ENCODE results near the gene SESN1.

SESN1 gene

DNA sequence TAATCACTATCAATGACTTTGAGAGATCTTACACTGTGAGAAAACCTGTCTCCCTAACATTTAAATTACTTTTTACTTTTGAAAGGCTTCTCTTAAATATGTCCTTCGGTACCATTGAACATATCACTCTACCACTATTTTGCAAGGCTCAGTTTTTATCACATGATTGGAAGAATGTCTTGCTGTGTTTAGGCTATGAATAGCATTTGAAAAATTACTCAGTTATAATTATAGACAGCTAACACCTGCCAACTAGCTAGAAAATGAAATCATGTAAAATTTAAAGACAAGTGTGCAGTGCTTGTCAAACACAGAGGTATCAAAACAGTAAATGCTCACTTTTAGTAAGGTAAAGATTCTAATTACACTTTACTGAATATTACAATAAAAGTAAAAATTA, 11.0 kb downstream of the SESN1 start:
- no peak for TF ChIP-seq CTCF (IDR thresholded peaks at IDR 0.05; ENCODE audit: low read length)
- TF ChIP-seq EZH2 (optimal IDR thresholded peaks at IDR 0.05; ENCODE audit: low read depth, low read length): no peak
- TF ChIP-seq EZH2phosphoT487 (IDR thresholded peaks at IDR 0.05; ENCODE audit: low read length): no peak
- Histone ChIP-seq H3K9me2 (replicated peaks; ENCODE audit: insufficient read depth, low read length) (no peaks in the 10 kb centered on the region), H3K4me1 (ENCODE audit: low read length) (peaks cover 45% of the 10 kb centered on the region), H3K9me3 (replicated peaks; ENCODE audit: insufficient read depth, low read length) (no peaks in the 10 kb centered on the region), H2AFZ (ENCODE audit: low read length) (no peak overlapping the region), H3K4me3 (ENCODE audit: low read length) (peak overlapping the region; percentile 40), H3K9ac (ENCODE audit: low read length) (peak overlapping the region; percentile 41; the same call in 1 of the 2 replicates), H3K79me2 (ENCODE audit: low read length) (peaks cover 95% of the 10 kb centered on the region), H3K4me2 (ENCODE audit: low read depth, low read length) (peak overlapping the region; percentile 73), H3K36me3 (replicated peaks; ENCODE audit: insufficient read depth, low read length) (no peaks in the 10 kb centered on the region), H4K20me1 (ENCODE audit: insufficient read depth, low read length) (no peaks in the 10 kb centered on the region), H3K27ac (ENCODE audit: low read length) (peak overlapping the region; percentile 80), H3F3A (ENCODE audit: insufficient read depth, low read length) (peaks cover 18% of the 10 kb centered on the region), H3K27me3 (replicated peaks; ENCODE audit: insufficient read depth, low read length) (no peaks in the 10 kb centered on the region)
- DNase-seq: peak; percentile 67

DNA sequence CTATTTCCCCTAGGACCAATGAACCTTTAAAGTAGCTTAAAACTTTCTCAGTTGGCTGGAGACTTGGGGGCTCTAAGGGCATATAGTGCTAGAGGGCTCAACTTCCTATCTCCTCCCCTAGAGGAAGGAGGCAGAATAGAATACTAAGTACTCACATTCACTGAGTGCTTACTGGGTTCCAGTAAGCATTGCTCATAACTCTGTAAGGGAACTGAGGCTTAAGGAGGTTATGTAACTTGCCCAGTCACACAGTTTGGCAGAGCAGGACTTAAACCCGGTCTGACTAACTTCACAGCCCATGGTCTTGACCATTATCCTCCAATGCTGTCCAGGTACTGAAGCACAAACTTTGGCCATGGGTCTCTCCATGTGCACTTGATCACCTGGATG, 12.5 kb downstream of the SESN1 start:
- Histone ChIP-seq H3K27me3 (replicated peaks; ENCODE audit: insufficient read depth, low read length) (no peaks in the 10 kb centered on the region), H3K79me2 (ENCODE audit: low read length) (peaks cover 92% of the 10 kb centered on the region), H3K27ac (ENCODE audit: low read length) (no peak overlapping the region), H3F3A (ENCODE audit: insufficient read depth, low read length) (peaks cover 8% of the 10 kb centered on the region), H3K9me3 (replicated peaks; ENCODE audit: insufficient read depth, low read length) (no peaks in the 10 kb centered on the region), H3K4me3 (ENCODE audit: low read length) (no peak overlapping the region), H3K9ac (ENCODE audit: low read length) (no peak overlapping the region), H3K9me2 (replicated peaks; ENCODE audit: insufficient read depth, low read length) (no peaks in the 10 kb centered on the region), H3K4me2 (ENCODE audit: low read depth, low read length) (no peak overlapping the region), H2AFZ (ENCODE audit: low read length) (no peak overlapping the region), H3K36me3 (replicated peaks; ENCODE audit: insufficient read depth, low read length) (no peaks in the 10 kb centered on the region), H4K20me1 (ENCODE audit: insufficient read depth, low read length) (no peaks in the 10 kb centered on the region), H3K4me1 (ENCODE audit: low read length) (peaks cover 30% of the 10 kb centered on the region)
- no peak for TF ChIP-seq CTCF (IDR thresholded peaks at IDR 0.05; ENCODE audit: low read length)
- TF ChIP-seq EZH2 (optimal IDR thresholded peaks at IDR 0.05; ENCODE audit: low read depth, low read length): no peak
- no peak for TF ChIP-seq EZH2phosphoT487 (IDR thresholded peaks at IDR 0.05; ENCODE audit: low read length)
- no peak for DNase-seq

DNA sequence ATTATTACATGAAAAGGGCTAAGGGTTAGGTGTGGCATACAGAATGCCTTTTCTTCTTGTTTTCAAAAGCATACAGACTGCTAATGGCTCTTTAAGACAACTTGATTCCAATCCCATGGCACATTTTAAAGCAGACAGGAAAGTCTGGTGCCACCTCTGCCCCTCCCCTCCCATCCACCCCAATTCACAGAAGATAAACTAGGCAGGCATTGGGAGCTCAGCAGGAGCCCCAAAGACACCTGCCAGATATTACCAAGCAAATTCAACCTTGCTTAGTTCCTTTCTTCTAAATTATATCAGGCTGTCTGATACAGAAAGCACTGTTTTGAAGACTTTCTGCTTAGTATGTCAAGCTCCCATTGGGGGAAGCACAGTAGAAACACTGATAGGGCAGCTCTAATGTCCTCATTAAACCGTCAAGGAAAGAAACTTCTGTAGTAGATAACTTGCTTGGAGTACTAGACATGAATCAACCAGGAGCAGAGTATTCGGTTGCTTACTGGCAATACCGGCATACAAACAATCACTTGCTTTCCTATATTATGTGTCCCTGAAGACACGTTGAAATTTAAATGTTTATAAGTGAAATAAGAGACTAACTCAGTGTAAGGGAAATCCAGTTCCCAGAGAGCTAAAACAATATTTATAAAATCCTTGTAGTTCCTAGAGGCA, 13.0 kb downstream of the SESN1 start:
- Histone ChIP-seq H3K4me3 (ENCODE audit: low read length) (no peak overlapping the region), H3K9me3 (replicated peaks; ENCODE audit: insufficient read depth, low read length) (no peaks in the 10 kb centered on the region), H3K36me3 (replicated peaks; ENCODE audit: insufficient read depth, low read length) (no peaks in the 10 kb centered on the region), H3F3A (ENCODE audit: insufficient read depth, low read length) (peaks cover 8% of the 10 kb centered on the region), H3K9ac (ENCODE audit: low read length) (no peak overlapping the region), H3K9me2 (replicated peaks; ENCODE audit: insufficient read depth, low read length) (no peaks in the 10 kb centered on the region), H2AFZ (ENCODE audit: low read length) (no peak overlapping the region), H3K4me2 (ENCODE audit: low read depth, low read length) (no peak overlapping the region), H3K27me3 (replicated peaks; ENCODE audit: insufficient read depth, low read length) (no peaks in the 10 kb centered on the region), H3K27ac (ENCODE audit: low read length) (no peak overlapping the region), H3K4me1 (ENCODE audit: low read length) (peaks cover 29% of the 10 kb centered on the region), H4K20me1 (ENCODE audit: insufficient read depth, low read length) (no peaks in the 10 kb centered on the region), H3K79me2 (ENCODE audit: low read length) (peaks cover 93% of the 10 kb centered on the region)
- no peak for TF ChIP-seq CTCF (IDR thresholded peaks at IDR 0.05; ENCODE audit: low read length)
- TF ChIP-seq EZH2phosphoT487 (IDR thresholded peaks at IDR 0.05; ENCODE audit: low read length): no peak
- TF ChIP-seq EZH2 (optimal IDR thresholded peaks at IDR 0.05; ENCODE audit: low read depth, low read length): no peak
- no peak for DNase-seq
